H1 (cell line): ENCODE results near the gene EIPR1. TPM values are rescaled to one million over a fixed set of nuclear protein-coding genes. Genes with fewer than 3 reads are reported as not detected.

Experiments used
- BRCA1 ChIP-seq: IDR thresholded peaks from 2 replicates; pipeline ENCODE4 v1.6.1; 2012; ENCODE audit warnings: low read depth, low read length, improper control_type of control experiment
- GTF2F1 ChIP-seq: IDR thresholded peaks from 2 replicates; pipeline ENCODE4 v1.6.1; 2012; ENCODE audit warnings: low read depth, low read length, improper control_type of control experiment, borderline replicate concordance
- SIX5 ChIP-seq: IDR thresholded peaks from 2 replicates; pipeline ENCODE4 v1.6.1; 2011; ENCODE audit warnings: mild to moderate bottlenecking, low read depth, low read length
- TBP ChIP-seq: IDR thresholded peaks from 2 replicates; pipeline ENCODE4 v1.6.1; 2011; ENCODE audit warnings: low read depth, low read length, improper control_type of control experiment
- TCF12 ChIP-seq: IDR thresholded peaks from 2 replicates; pipeline ENCODE4 v1.6.1; 2011; ENCODE audit warnings: low read depth, mild to moderate bottlenecking, low read length
- polyA plus RNA-seq, 7 experiments: library from polyadenylated mRNA; depleted of rRNA in 3 of 7; stranded (reverse) in 5 of 7; unstranded in 2 of 7; fragments of >200 nt in 5 of 7; fragments of 200-250 nt in 2 of 7; gene quantifications; 1 replicate in 5 of 7; 2 replicates in 1 of 7; 4 replicates in 1 of 7; pipeline versions ENCODE4 v1.2.1 to v1.2.3, GENCODE V29; 2011 to 2013; ENCODE audit warnings: missing spikeins in 2 of 7, mixed read lengths in 2 of 7
- total RNA-seq: library from RNA; stranded (reverse); fragmentation: NEBNext Ultra II Directional; extraction: Animal tissue kit (Norgen Biotek cat#: 25700); gene quantifications from 2 replicates; pipeline ENCODE4 v1.2.1, GENCODE V29; 2021

EIPR1 gene
- total and polyA plus RNA-seq, 2 of the 8 experiments (the other 6 are each of a cell fraction or from before 2014, with no cell fraction given), result 26.3 to 56.4 TPM

DNA sequence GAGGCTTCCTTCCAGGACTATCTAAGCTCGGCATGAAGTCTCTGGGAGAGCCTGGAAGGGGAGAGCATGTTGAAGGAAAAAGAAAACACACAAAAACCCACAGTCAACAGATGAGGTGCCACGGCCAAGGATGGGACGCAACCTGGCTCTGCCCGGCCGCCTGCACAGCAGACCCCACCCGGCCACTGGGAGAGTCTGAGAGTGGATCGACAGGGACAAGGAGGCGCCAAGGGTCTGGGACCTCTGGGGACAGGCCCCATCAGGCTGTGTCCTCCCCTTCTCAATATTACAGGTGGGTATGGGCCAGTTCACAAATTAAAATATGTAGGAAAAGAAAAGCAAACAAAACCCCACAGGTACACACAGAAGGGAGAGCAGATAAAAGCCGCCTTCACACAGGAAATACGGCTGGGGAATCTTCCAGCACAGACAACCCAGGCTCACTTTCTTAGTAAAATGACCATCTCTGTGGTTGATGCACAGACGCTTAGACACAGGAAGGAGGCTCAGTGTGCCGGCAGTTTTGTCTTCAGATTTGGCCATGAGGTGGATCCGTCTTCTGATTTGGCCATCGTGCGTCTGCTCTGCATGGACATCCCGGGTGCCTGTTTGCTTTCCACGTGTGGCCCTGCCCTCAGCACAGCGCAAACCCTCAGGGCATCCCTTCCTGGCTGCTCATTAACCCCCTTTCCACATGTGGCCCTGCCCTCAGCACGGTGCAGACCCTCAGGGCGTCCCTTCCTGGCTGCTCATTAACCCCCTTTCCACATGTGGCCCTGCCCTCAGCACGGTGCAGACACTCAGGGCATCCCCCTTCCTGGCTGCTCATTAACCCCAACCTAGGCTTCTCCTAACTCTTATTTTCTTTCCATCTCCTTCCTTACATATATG, 138.4 kb downstream of the EIPR1 start (continued):
- TF ChIP-seq SIX5 (no peak), BRCA1 (no peak), TCF12 (no peak), GTF2F1 (no peak), TBP (no peak)
